C4-2B (cell line): Measurements from ENCODE around the gene KCNK7.
A peak's percentile ranks its signal among the peaks of the same experiment; 100 is the strongest.

Source experiments
- H3K27ac ChIP-seq: fragments of 450-650 bp; 2 replicates; pipeline ENCODE4 v1.5.1; 2017
- ZFX ChIP-seq: fragments of 450-650 bp; IDR thresholded peaks from 2 replicates; pipeline ENCODE4 v1.6.1; 2017
- TF ChIP-seq, protein P1 (sequence below): fragments of 450-650 bp; conservative IDR thresholded peaks from 2 replicates; pipeline ENCODE4 v1.5.1; 2017; ENCODE audit warnings: mild to moderate bottlenecking

The KCNK7 gene

DNA sequence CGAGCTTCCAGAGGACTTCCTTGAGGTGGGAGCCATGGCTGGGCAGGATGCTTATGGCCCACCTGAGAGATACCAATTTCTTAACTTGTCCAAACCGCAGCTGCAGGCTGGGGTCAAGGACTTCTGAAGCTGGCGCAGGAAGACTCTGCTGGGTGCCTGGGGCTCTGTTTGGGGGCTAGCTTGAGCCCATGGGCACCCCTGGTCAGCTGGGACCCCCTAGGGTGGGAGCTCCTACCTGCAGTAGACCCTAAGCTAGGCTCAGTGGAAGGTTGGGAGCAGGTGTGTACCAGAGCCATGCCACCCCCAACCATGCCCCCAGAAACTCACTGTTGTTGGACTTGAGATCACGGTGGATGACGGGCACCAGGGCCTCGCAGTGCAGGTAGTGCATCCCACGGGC is 17.1 kb upstream of the KCNK7 start:
- peak overlapping the region; percentile 94; the same call in 1 of the 2 replicates for H3K27ac ChIP-seq
- TF ChIP-seq, protein P1, sequence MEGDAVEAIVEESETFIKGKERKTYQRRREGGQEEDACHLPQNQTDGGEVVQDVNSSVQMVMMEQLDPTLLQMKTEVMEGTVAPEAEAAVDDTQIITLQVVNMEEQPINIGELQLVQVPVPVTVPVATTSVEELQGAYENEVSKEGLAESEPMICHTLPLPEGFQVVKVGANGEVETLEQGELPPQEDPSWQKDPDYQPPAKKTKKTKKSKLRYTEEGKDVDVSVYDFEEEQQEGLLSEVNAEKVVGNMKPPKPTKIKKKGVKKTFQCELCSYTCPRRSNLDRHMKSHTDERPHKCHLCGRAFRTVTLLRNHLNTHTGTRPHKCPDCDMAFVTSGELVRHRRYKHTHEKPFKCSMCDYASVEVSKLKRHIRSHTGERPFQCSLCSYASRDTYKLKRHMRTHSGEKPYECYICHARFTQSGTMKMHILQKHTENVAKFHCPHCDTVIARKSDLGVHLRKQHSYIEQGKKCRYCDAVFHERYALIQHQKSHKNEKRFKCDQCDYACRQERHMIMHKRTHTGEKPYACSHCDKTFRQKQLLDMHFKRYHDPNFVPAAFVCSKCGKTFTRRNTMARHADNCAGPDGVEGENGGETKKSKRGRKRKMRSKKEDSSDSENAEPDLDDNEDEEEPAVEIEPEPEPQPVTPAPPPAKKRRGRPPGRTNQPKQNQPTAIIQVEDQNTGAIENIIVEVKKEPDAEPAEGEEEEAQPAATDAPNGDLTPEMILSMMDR = no peak
- TF ChIP-seq ZFX = no peak

DNA sequence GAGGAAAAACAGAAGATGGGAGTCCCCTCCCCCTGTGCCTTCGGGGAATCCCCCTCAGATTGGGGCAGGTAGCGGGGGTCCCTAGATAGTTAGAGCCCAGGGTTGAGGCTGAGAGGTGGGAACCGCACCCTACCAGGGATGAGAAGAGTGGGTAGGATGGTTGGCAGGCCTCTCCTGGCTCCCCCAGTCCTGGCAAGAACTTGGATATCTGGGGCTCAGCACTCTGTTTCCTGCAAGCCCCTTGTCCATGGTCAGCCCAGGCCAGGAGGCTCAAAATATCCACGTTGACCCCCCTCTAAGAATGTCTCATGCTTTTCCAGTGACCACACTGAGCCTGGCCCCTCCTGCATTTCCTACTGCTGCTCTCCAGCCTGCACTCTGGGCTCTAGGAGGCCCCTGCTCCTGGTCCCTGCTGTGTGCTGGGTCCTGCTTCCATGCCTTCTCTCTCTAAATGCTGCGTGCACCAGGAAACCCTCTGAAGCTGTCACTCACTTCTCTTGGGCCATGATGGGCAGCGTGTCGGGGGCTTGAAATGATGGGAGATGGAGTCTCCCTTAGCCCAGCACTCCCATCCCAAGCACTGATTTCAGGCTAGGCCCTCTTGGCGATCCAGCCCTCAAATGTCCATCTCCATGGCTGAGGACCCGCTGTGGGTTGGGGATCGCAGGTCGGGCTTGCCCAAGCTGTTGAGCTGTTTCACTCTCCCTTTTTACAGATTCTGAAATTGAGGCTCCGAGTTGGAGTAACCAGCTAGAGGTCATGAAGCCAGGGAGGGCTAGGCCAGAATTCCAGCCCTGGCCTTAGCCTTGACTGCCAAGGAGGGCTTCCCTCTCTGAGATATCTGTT is 16.4 kb upstream of the KCNK7 start:
- H3K27ac ChIP-seq = peak overlapping the region; percentile 94; the same call in 1 of the 2 replicates
- no peak for TF ChIP-seq ZFX
- TF ChIP-seq, protein P1 = no peak

DNA sequence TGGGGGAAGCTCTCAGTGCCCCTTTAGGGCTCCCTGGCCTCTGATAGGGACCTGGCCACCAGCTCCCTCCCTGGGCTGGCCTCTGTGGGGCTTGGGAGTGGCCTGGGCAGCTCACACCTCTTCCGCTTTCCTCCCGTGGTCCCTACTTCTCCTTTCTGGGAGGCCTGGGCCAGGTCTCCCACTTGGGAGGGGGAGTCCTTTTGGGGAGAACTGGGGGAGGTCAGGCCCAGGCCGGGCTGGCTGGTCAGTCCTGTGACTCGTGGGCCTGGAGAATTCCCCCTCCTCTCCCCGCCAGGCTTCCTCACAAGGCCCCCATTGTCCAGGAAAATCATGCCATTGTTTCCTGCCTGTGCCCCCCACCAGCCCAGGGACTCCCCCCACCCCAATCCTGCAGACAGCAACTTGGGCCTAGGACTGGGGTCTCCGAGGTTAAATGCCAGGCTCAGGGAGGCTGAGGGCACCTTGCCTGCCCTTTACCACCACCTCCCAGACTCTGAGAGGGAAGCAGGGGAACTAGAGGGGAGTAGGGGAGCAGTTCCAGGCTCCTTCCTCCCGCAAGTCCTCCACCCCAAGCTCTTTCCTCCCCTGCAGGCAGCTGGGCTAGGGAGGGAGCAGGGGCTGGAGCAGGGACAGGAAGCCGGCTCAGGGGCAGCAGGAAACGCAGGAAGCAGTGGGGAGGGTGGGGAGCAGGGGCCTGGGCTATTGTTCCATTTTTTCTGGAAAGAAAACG is 15.6 kb upstream of the KCNK7 start:
- TF ChIP-seq ZFX = no peak
- TF ChIP-seq, protein P1 = no peak
- no peak overlapping the region for H3K27ac ChIP-seq

DNA sequence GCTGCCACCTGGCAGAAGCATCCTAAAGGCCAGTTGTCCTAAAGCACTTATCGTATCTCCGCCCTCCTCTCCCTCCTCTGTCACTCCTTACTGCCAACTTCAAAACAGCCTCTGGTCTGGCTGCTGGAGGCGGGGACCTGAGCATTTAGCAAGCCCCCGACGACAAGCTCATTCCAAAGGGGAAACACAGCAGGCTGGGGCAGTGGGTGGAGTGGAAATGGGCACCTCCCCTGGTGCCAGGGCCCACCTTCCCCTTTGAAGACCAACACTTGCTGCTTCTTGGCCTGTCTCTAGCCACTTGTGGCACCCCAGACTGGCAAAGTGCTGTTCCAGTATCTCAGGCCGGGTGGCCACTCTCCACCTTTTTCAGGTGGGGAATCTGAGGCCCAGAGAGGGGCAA is 14.8 kb upstream of the KCNK7 start:
- TF ChIP-seq ZFX = no peak
- TF ChIP-seq, protein P1 = no peak

DNA sequence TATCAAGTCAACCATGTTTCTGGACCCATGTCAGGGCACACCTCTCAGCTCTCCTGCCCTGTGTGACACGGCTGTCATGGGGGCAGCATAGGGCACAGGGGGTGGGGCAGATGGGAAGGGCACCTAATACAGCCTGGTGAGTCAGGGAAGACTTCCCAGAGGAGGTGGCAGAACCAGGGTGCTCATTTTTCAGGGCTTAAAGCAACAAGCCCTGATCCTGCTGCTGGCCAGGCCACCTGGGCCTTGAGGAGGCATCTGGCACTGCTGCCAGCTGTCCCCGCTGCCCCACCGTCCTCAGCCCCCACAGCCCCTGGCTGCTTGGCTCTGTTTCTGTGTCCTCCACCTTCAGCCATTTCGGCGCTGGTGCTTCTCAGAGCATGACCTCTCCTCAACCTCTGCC is 14.1 kb upstream of the KCNK7 start:
- TF ChIP-seq, protein P1 = no peak
- TF ChIP-seq ZFX = no peak

More for the DNA sequence above, 14.8 kb upstream of the KCNK7 start:
- no peak overlapping the region for H3K27ac ChIP-seq

DNA sequence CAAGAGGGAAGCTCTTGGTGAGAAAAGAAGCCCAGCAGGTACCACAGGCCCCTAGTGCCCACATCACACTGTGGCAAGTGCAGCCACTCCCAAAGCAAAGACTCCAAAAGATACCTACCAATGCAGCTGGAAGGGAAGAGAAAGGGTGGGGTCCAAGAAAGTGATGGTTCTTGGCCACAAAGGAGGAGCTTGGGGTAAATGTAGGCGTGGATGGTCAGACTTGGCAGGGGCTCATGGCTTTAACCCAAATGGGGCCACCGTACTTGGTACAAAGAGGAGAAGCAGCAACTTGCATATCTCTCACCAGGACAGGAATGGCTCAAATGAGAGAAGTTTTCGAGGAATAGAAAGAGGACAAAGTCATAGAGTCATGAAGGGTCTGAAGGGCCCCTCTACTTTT is 13.6 kb upstream of the KCNK7 start:
- TF ChIP-seq ZFX = no peak
- TF ChIP-seq, protein P1 = no peak

More for the DNA sequence above, 14.1 kb upstream of the KCNK7 start:
- no peak overlapping the region for H3K27ac ChIP-seq

More for the DNA sequence above, 13.6 kb upstream of the KCNK7 start:
- no peak overlapping the region for H3K27ac ChIP-seq
